Tibial artery (tissue), 4 donors: ENCODE measurements around the gene ZACN.

Experiments
- DNase-seq, 2 donors: peaks; one replicate each; pipeline ENCODE4 v3.0.0-alpha.2; 2019
- H3K27ac ChIP-seq, 2 donors: fragments of 200-600 bp; sonication (generic) in 1 of 2; 1 replicate in 1 of 2; 2 replicates in 1 of 2; pipeline ENCODE4 v1.5.1; 2018 to 2019; ENCODE audit warnings: mild to moderate bottlenecking in 1 of 2
- H3K27me3 ChIP-seq, 2 donors: fragments of 200-600 bp; sonication (generic) in 1 of 2; one replicate each; pipeline versions ENCODE4 v1.5.1 to v1.6.0; 2016 to 2019
- H3K36me3 ChIP-seq, 3 donors: fragments of 200-600 bp; sonication (generic) in 2 of 3; one replicate each; pipeline ENCODE4 v1.5.1; 2016 to 2019; ENCODE audit warnings: mild to moderate bottlenecking in 2 of 3
- H3K4me1 ChIP-seq, 4 donors: fragments of 200-600 bp; sonication (generic) in 2 of 4; 1 replicate in 3 of 4; 2 replicates in 1 of 4; pipeline ENCODE4 v1.5.1; 2016 to 2019
- H3K4me3 ChIP-seq, 2 donors: fragments of 200-600 bp; sonication (generic) in 1 of 2; 1 replicate in 1 of 2; 2 replicates in 1 of 2; pipeline ENCODE4 v1.5.1; 2018 to 2019; ENCODE audit warnings: mild to moderate bottlenecking in 2 of 2
- H3K9me3 ChIP-seq, 3 donors: fragments of 200-600 bp; sonication (generic) in 1 of 3; one replicate each; pipeline ENCODE4 v1.5.1; 2016 to 2019
- intact Hi-C: fragments of 100-400 bp; cut with DNase I; formaldehyde crosslinking; loops from one replicate; pipeline ENCODE4 v1.15.0; 2023; ENCODE audit warnings: low total_unique reads
- TF ChIP-seq, protein P1 (sequence below), 2 experiments: fragments of 200-600 bp in 1 of 2; fragments of 450-650 bp in 1 of 2; IDR thresholded peaks; one replicate each; pipeline ENCODE4 v1.5.1; 2017 to 2019; ENCODE audit warnings: antibody characterized with exemption in 2 of 2, mild to moderate bottlenecking in 1 of 2, moderate library complexity in 1 of 2

Gene ZACN

DNA sequence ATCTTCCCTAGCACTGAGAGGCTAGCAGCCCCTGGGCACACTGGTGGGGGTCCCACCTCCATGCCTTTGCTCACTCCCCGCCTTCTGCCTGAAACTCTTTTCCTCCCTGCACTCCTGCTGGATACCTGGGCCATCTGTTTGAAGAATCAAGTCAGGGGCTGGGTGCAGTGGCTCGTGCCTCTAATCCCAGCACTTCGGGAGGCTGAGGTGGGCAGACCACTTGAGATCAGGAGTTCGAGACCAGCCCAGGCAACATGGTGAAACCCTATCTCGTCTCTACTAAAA lies 46.4 kb downstream of the ZACN start:
- Histone ChIP-seq H3K27me3 (peaks cover 0 to 36% of the 10 kb centered on the region in 2 donors), H3K27ac (no peak overlapping the region), H3K4me1 (peaks cover 0 to 11% (median 10%) of the 10 kb centered on the region in 4 donors), H3K4me3 (no peak overlapping the region), H3K9me3 (no peaks in the 10 kb centered on the region), H3K36me3 (no peaks in the 10 kb centered on the region)
- TF ChIP-seq, protein P1, sequence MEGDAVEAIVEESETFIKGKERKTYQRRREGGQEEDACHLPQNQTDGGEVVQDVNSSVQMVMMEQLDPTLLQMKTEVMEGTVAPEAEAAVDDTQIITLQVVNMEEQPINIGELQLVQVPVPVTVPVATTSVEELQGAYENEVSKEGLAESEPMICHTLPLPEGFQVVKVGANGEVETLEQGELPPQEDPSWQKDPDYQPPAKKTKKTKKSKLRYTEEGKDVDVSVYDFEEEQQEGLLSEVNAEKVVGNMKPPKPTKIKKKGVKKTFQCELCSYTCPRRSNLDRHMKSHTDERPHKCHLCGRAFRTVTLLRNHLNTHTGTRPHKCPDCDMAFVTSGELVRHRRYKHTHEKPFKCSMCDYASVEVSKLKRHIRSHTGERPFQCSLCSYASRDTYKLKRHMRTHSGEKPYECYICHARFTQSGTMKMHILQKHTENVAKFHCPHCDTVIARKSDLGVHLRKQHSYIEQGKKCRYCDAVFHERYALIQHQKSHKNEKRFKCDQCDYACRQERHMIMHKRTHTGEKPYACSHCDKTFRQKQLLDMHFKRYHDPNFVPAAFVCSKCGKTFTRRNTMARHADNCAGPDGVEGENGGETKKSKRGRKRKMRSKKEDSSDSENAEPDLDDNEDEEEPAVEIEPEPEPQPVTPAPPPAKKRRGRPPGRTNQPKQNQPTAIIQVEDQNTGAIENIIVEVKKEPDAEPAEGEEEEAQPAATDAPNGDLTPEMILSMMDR (IDR thresholded peaks at IDR 0.05): no peak
- DNase-seq: no peak
- intact Hi-C loops: no loop called here

DNA sequence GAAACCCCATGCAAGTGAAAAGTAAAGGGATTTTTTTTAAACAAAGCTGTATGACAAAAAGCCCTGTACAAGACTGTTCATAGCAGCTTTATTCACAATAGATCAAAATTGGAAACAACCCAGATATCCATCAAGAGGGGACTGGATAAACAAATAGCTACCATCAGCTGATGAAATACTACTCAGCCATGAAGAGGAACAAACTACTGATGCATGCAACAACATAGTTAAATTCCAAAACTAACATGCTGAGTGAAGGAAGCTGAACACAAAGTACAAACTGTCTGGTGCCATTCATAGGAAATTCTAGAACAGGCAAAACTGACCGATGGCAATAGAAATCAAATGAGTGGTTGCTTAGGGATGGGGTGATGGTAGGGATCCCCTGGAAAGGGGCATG lies 46.9 kb downstream of the ZACN start:
- no peak overlapping the region for H3K4me3 ChIP-seq
- H3K27me3 ChIP-seq: peaks cover 0 to 37% of the 10 kb centered on the region in 2 donors
- H3K27ac ChIP-seq: no peak overlapping the region
- H3K36me3 ChIP-seq: no peaks in the 10 kb centered on the region
- H3K4me1 ChIP-seq: peaks cover 0 to 11% (median 10%) of the 10 kb centered on the region in 4 donors
- DNase-seq: no peak
- TF ChIP-seq, protein P1 (IDR thresholded peaks at IDR 0.05): no peak
- no peaks in the 10 kb centered on the region for H3K9me3 ChIP-seq
- intact Hi-C loops: no loop called here

DNA sequence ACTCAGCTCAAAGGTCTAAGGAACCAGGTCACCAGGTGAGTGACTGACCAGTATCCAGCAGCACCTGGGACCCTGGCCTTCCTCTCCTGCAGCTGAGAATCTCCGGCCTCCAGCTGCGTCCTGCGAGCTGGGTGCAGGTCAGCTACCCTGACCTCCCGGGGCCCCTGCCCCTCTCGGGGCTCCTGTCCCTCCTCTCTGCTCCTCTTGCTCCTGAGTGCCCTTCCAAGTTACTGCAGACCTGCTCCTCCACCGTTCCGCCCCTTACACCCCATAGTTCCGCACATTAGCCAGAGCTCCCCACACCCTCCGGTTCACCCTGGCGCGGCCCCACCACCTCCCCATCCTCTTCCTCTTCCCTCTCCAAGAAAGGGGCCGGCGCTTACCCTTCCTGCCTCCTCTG lies 51.5 kb downstream of the ZACN start:
- no peaks in the 10 kb centered on the region for H3K4me1 ChIP-seq
- intact Hi-C loops: no loop called here
- H3K9me3 ChIP-seq: no peaks in the 10 kb centered on the region
- H3K36me3 ChIP-seq: no peaks in the 10 kb centered on the region
- H3K27me3 ChIP-seq: peaks cover 0 to 63% of the 10 kb centered on the region in 2 donors
- H3K27ac ChIP-seq: no peak overlapping the region
- TF ChIP-seq, protein P1 (IDR thresholded peaks at IDR 0.05): no peak
- no peak overlapping the region for H3K4me3 ChIP-seq
- DNase-seq: no peak

DNA sequence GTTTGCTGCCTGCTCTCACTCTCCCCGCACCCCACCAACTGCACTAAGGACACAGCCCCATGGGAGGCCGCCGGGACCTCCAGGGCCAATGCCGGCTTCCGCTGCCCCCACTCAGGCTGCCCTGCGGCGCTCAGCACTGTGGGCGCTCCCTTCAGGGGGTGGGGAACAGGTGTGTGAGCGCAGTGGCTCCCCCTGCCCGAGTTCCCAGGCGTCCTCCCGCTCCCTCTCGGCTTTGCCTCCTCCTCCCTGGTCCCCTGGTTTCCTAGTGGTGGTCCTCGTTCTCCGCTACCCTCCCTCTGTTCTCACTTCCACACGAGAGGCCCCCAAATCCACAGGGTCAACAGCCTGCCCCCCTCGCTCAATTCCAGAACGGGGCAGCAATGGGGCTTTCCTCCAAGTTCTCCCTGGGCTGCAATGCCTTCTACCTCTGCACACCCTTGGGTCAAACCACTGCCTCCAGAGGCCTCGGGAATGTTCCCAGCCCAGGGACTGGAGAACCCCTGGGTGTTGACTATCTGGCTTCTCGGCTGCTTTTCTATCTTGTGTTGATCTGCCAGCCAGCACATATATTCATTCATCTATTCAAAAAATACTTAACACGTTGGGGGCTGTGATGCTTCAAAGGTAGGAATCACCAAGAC lies 52.2 kb downstream of the ZACN start:
- no peak for DNase-seq
- TF ChIP-seq, protein P1 (IDR thresholded peaks at IDR 0.05): no peak
- intact Hi-C loops: no loop called here
- no peak overlapping the region for H3K27ac ChIP-seq
- no peaks in the 10 kb centered on the region for H3K4me1 ChIP-seq
- no peaks in the 10 kb centered on the region for H3K36me3 ChIP-seq
- no peak overlapping the region for H3K4me3 ChIP-seq
- H3K9me3 ChIP-seq: no peaks in the 10 kb centered on the region
- H3K27me3 ChIP-seq: peaks cover 0 to 68% of the 10 kb centered on the region in 2 donors

DNA sequence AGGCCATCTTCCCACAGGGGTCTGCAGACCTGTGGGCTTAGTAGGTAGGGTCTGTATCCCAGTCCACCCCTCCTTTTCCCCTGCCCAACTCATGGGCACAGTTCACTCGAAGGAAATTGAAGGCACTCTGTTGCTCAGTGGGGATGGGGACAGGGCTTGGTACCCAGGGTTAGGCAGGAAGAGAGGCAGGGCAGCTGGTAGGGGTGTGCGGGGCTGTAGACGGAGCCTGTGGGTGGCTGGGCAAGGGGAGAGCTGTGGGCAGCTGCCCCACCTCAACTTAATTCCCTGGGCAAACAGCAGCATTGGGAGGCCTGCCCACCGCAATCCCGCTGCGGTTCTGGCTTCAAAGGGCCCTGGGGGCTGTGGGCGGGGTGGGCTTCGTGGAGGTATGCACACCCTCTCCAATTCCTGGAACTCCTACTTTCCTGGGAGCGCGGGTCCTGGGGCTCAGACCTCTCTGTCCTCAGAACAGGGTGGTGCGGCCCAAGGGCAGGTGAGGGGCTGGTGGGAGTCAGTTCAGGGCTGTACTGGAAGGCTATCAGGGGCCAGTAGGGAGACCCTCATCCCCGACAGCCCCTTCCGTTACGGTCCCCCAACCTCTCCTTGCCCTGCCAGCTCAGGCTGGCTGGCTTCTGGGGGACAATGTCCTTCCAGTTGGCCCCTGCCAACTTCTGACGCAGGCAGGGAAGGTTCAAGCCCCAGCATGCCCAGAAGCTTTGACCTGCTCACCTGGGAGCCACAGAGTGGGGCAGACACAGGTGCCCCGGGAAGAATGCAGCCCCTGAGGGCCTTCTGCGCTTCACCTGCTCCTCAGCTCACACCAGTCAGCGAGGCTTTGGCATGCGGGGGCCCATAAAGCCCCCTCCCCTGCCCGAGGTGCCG lies 53.0 kb downstream of the ZACN start:
- intact Hi-C loops: no loop called here
- H3K36me3 ChIP-seq: no peaks in the 10 kb centered on the region
- H3K9me3 ChIP-seq: no peaks in the 10 kb centered on the region
- peaks cover 0 to 76% of the 10 kb centered on the region in 2 donors for H3K27me3 ChIP-seq
- H3K4me1 ChIP-seq: peaks cover 0 to under 1% (median 0%) of the 10 kb centered on the region in 4 donors
- TF ChIP-seq, protein P1 (IDR thresholded peaks at IDR 0.05): no peak
- H3K4me3 ChIP-seq: no peak overlapping the region
- no peak for DNase-seq
- no peak overlapping the region for H3K27ac ChIP-seq
